SK-N-SH (cell line): ENCODE results near the gene LRRC10B. TPM values are rescaled to one million over a fixed set of nuclear protein-coding genes. Genes with fewer than 3 reads are reported as not detected.

Experiments
- CTCF ChIA-PET: fragments of 300-600, 350-600 bp; formaldehyde crosslinking; extraction: SDS; loops from one replicate; lab custom pipeline; 2021; lab: Yijun Ruan, JAX
- POLR2A ChIA-PET: fragments of 350-600 bp; sonication (Branson Sonifier 250); formaldehyde crosslinking; extraction: SDS; loops from one replicate; lab custom pipeline; 2020; ENCODE audit warnings: antibody characterized with exemption, inconsistent platforms; lab: Yijun Ruan, JAX
- DNase-seq: peaks from one replicate; pipeline ENCODE4 v3.0.0; 2012
- H2AFZ ChIP-seq: fragments of 200-600 bp; sonication (generic); 2 replicates; pipeline ENCODE4 v1.8.1; 2016; ENCODE audit warnings: antibody characterized with exemption, mild to moderate bottlenecking, low read depth
- H3F3A ChIP-seq: fragments of 200-600 bp; sonication (generic); replicated peaks from 2 replicates; pipeline ENCODE3; 2016; ENCODE audit warnings: antibody characterized with exemption, mild to moderate bottlenecking; ENCODE audit not compliant: insufficient read depth
- H3K27ac ChIP-seq, 2 experiments: fragments of 200-500 bp in 1 of 2; fragments of 200-600 bp in 1 of 2; sonication (Bioruptor generic) in 1 of 2; sonication (generic), shearing (Covaris generic) in 1 of 2; 2 replicates each; pipeline versions ENCODE4 v1.5.1 to v1.6.1; 2014 to 2016; ENCODE audit warnings: low read depth in 2 of 2, inconsistent platforms in 1 of 2, low read length in 1 of 2, mild to moderate bottlenecking in 1 of 2, mixed read lengths in 1 of 2
- H3K27me3 ChIP-seq: fragments of 200-600 bp; sonication (generic), shearing (Covaris generic); 2 replicates; pipeline ENCODE4 v1.6.1; 2016; ENCODE audit warnings: mixed run types; ENCODE audit not compliant: insufficient read depth
- H3K36me3 ChIP-seq, 2 experiments: fragments of 200-500 bp in 1 of 2; fragments of 200-600 bp in 1 of 2; sonication (Bioruptor generic) in 1 of 2; sonication (generic) in 1 of 2; replicated peaks in 1 of 2; 2 replicates each; pipeline versions ENCODE3 to v1.5.1; 2014 to 2016; ENCODE audit warnings: low read length in 1 of 2, mild to moderate bottlenecking in 1 of 2; ENCODE audit not compliant: insufficient read depth in 2 of 2, control insufficient read depth in 1 of 2
- H3K4me1 ChIP-seq, 2 experiments: fragments of 200-500 bp in 1 of 2; fragments of 200-600 bp in 1 of 2; sonication (Bioruptor generic) in 1 of 2; sonication (generic), shearing (Covaris generic) in 1 of 2; 2 replicates each; pipeline versions ENCODE4 v1.5.1 to v1.6.1; 2014 to 2016; ENCODE audit warnings: low read depth in 1 of 2, low read length in 1 of 2, mixed run types in 1 of 2; ENCODE audit not compliant: insufficient read depth in 2 of 2, control insufficient read depth in 1 of 2
- H3K4me2 ChIP-seq: fragments of 200-600 bp; sonication (generic), shearing (Covaris generic); 2 replicates; pipeline ENCODE4 v1.6.1; 2017; ENCODE audit warnings: mixed run types
- H3K4me3 ChIP-seq, 2 experiments: fragments of 200-500 bp in 1 of 2; fragments of 200-600 bp in 1 of 2; sonication (Bioruptor generic) in 1 of 2; sonication (generic), shearing (Covaris generic) in 1 of 2; 2 replicates each; pipeline versions ENCODE4 v1.5.1 to v1.8.1; 2014 to 2016; ENCODE audit warnings: low read depth in 2 of 2, inconsistent platforms in 1 of 2, low read length in 1 of 2, mild to moderate bottlenecking in 1 of 2, mixed read lengths in 1 of 2, moderate library complexity in 1 of 2
- H3K79me2 ChIP-seq: fragments of 200-600 bp; sonication (generic); 2 replicates; pipeline ENCODE4 v1.8.1; 2017; ENCODE audit warnings: mild to moderate bottlenecking; ENCODE audit not compliant: insufficient read depth
- H3K9ac ChIP-seq: fragments of 200-600 bp; sonication (generic); 2 replicates; pipeline ENCODE4 v1.6.1; 2017; ENCODE audit warnings: mixed run types
- H3K9me2 ChIP-seq: fragments of 200-600 bp; sonication (generic); 2 replicates; pipeline ENCODE4 v1.6.1; 2017; ENCODE audit warnings: mixed run types
- H3K9me3 ChIP-seq: fragments of 200-600 bp; sonication (generic); 2 replicates; pipeline ENCODE4 v1.6.1; 2017; ENCODE audit warnings: mixed run types, mild to moderate bottlenecking, moderate library complexity
- H4K20me1 ChIP-seq: fragments of 200-600 bp; sonication (generic); 2 replicates; pipeline ENCODE4 v1.6.1; 2017; ENCODE audit warnings: mild to moderate bottlenecking, mixed run types; ENCODE audit not compliant: insufficient read depth
- CHD2 ChIP-seq: fragments of 150-350 bp; IDR thresholded peaks from 2 replicates; pipeline ENCODE4 v1.6.1; 2018; ENCODE audit warnings: low read length; ENCODE audit not compliant: partially characterized antibody
- ELF1 ChIP-seq: IDR thresholded peaks from 2 replicates; pipeline ENCODE4 v1.4.0; 2012
- FOSL2 ChIP-seq: IDR thresholded peaks from 2 replicates; pipeline ENCODE4 v1.4.0; 2012; ENCODE audit warnings: low read depth, mild to moderate bottlenecking, moderate library complexity, borderline replicate concordance
- FOXJ3 ChIP-seq: sonication (generic); formaldehyde crosslinking; IDR thresholded peaks from 2 replicates; pipeline ENCODE4 v1.5.1; 2020; ENCODE audit warnings: mild to moderate bottlenecking, missing genetic modification reagents
- FOXM1 ChIP-seq: IDR thresholded peaks from 2 replicates; pipeline ENCODE4 v1.4.0; 2012; ENCODE audit warnings: low read depth, mild to moderate bottlenecking
- GATA2 ChIP-seq: sonication (generic); formaldehyde crosslinking; IDR thresholded peaks from 2 replicates; pipeline ENCODE4 v1.5.0; 2020; ENCODE audit warnings: mild to moderate bottlenecking, missing genetic modification reagents
- JUND ChIP-seq: IDR thresholded peaks from 2 replicates; pipeline ENCODE4 v1.4.0; 2012
- MEF2A ChIP-seq: IDR thresholded peaks from 2 replicates; pipeline ENCODE4 v1.4.0; 2012; ENCODE audit warnings: low read depth, borderline replicate concordance
- NRF1 ChIP-seq: IDR thresholded peaks from 2 replicates; pipeline ENCODE4 v1.6.1; 2012; ENCODE audit warnings: low read depth, mild to moderate bottlenecking, low read length
- POLR2AphosphoS5 ChIP-seq: IDR thresholded peaks from 2 replicates; pipeline ENCODE4 v1.6.1; 2012; ENCODE audit warnings: low read depth, low read length
- RAD21 ChIP-seq: IDR thresholded peaks from 2 replicates; pipeline ENCODE4 v1.6.1; 2012; ENCODE audit warnings: mild to moderate bottlenecking, low read length
- RCOR1 ChIP-seq: fragments of 150-350 bp; IDR thresholded peaks from 2 replicates; pipeline ENCODE4 v1.6.1; 2017; ENCODE audit warnings: antibody characterized with exemption, low read length
- REST ChIP-seq: IDR thresholded peaks from 2 replicates; pipeline ENCODE4 v1.6.1; 2012; ENCODE audit warnings: mild to moderate bottlenecking, low read depth, low read length, moderate library complexity
- RFX5 ChIP-seq: IDR thresholded peaks from 2 replicates; pipeline ENCODE4 v1.6.1; 2012; ENCODE audit warnings: mild to moderate bottlenecking, improper control_type of control experiment, low read length
- RXRA ChIP-seq: IDR thresholded peaks from 2 replicates; pipeline ENCODE4 v1.4.0; 2012; ENCODE audit warnings: low read depth, mild to moderate bottlenecking, borderline replicate concordance
- SIN3A ChIP-seq: IDR thresholded peaks from 2 replicates; pipeline ENCODE4 v1.6.1; 2012; ENCODE audit warnings: low read depth, mild to moderate bottlenecking, low read length, moderate library complexity, borderline replicate concordance
- SMC3 ChIP-seq: IDR thresholded peaks from 2 replicates; pipeline ENCODE4 v1.6.1; 2012; ENCODE audit warnings: low read depth, low read length, improper control_type of control experiment
- TEAD4 ChIP-seq: IDR thresholded peaks from 2 replicates; pipeline ENCODE4 v1.4.0; 2012; ENCODE audit warnings: mild to moderate bottlenecking, borderline replicate concordance; ENCODE audit not compliant: insufficient read depth
- YY1 ChIP-seq: IDR thresholded peaks from 2 replicates; pipeline ENCODE4 v1.4.0; 2012; ENCODE audit warnings: low read depth, mild to moderate bottlenecking
- ZBTB33 ChIP-seq: IDR thresholded peaks from 2 replicates; pipeline ENCODE4 v1.4.0; 2012; ENCODE audit warnings: low read depth, borderline replicate concordance
- WGBS: methylation state at CpG from one replicate; pipeline ENCODE4 v1.1.6; 2017; ENCODE audit warnings: low lambda C conversion rate; 5-methylcytosine and 5-hydroxymethylcytosine counted together
- polyA plus RNA-seq, 3 experiments: library from polyadenylated mRNA; depleted of rRNA; stranded (reverse); fragments of >200 nt; gene quantifications; 2 replicates each; pipeline ENCODE4 v1.2.3, GENCODE V29; 2012

The LRRC10B gene
- polyA plus RNA-seq, 1 of the 3 experiments (the other 2 are of a cell fraction): not detected

- TF ChIP-seq FOXJ3 (no peak), POLR2AphosphoS5 (no peak), FOSL2 (no peak), REST (no peak), RFX5 (no peak), ELF1 (no peak), RAD21 (no peak), CHD2 (no peak), YY1 (no peak), SIN3A (no peak), FOXM1 (no peak), RCOR1 (no peak), MEF2A (no peak), SMC3 (no peak), JUND (no peak), RXRA (no peak), NRF1 (no peak), TEAD4 (no peak), GATA2 (CRISPR knock-in tag) (no peak), ZBTB33 (no peak)
- H4K20me1 ChIP-seq: no peaks in the 10 kb centered on the region
- H3K4me3 ChIP-seq: no peak overlapping the region
- H3K9ac ChIP-seq: no peak overlapping the region
- ChIA-PET CTCF (interaction anchor here (1.2 to 21.8 kb wide), 5 partner anchors 27 to 154 kb away, joined by 3 to 670 read pairs (median 7); partner anchors contain the start of gene LRRC10B), POLR2A (interaction anchor here (0.6 kb wide), 1 partner anchor 44 kb away, joined by 3 read pairs; no protein-coding TSS in a partner anchor)
- H3F3A ChIP-seq: no peaks in the 10 kb centered on the region
- no peak overlapping the region for H2AFZ ChIP-seq
- 95% methylated on average over 3 of the region's 3 CpGs for WGBS
- H3K27me3 ChIP-seq: no peaks in the 10 kb centered on the region
- no peaks in the 10 kb centered on the region for H3K9me3 ChIP-seq
- no peaks in the 10 kb centered on the region for H3K79me2 ChIP-seq
- H3K9me2 ChIP-seq: no peaks in the 10 kb centered on the region
- H3K4me2 ChIP-seq: no peak overlapping the region
- H3K36me3 ChIP-seq: peaks cover 4% of the 10 kb centered on the region in 2 experiments
- no peak for DNase-seq
- peaks cover 0 to 5% of the 10 kb centered on the region in 2 experiments; a peak in 1 of 4 replicates for H3K4me1 ChIP-seq
- H3K27ac ChIP-seq: no peak overlapping the region
Measured at GRCh38 chr11:61473370-61474012, 35.1 kb upstream of the LRRC10B start.
